IPS-15b (cell line): ENCODE data around the gene FAF1.

Experiments used
- H3K27me3 ChIP-seq: one replicate; pipeline ENCODE4 v1.6.1; 2013; ENCODE audit warnings: low read length; ENCODE audit not compliant: control insufficient read depth, insufficient read depth
- H3K36me3 ChIP-seq: one replicate; pipeline ENCODE4 v1.6.1; 2013; ENCODE audit warnings: low read length; ENCODE audit not compliant: control insufficient read depth, insufficient read depth
- H3K4me1 ChIP-seq: one replicate; pipeline ENCODE4 v1.6.1; 2013; ENCODE audit warnings: mild to moderate bottlenecking, low read length; ENCODE audit not compliant: control insufficient read depth, insufficient read depth
- H3K4me3 ChIP-seq: one replicate; pipeline ENCODE4 v1.5.1; 2013; ENCODE audit warnings: low read depth, low read length
- H3K9ac ChIP-seq: one replicate; pipeline ENCODE4 v1.6.1; 2013; ENCODE audit warnings: low read depth, mild to moderate bottlenecking, low read length
- H3K9me3 ChIP-seq: one replicate; pipeline ENCODE4 v1.6.1; 2013; ENCODE audit warnings: mild to moderate bottlenecking, low read length; ENCODE audit not compliant: control insufficient read depth, insufficient read depth

FAF1 gene

GRCh38 chr1:50491142-50491541 is 468.9 kb downstream of the FAF1 start:
- H3K9me3 ChIP-seq, result no peaks in the 10 kb centered on the region
- H3K36me3 ChIP-seq, result no peaks in the 10 kb centered on the region
- H3K9ac ChIP-seq, result no peak overlapping the region
- H3K27me3 ChIP-seq, result no peaks in the 10 kb centered on the region
- no peaks in the 10 kb centered on the region for H3K4me1 ChIP-seq
- H3K4me3 ChIP-seq, result no peak overlapping the region

GRCh38 chr1:50490640-50491039 is 469.4 kb downstream of the FAF1 start:
- Histone ChIP-seq H3K9me3 (no peaks in the 10 kb centered on the region), H3K9ac (no peak overlapping the region), H3K4me1 (no peaks in the 10 kb centered on the region), H3K4me3 (no peak overlapping the region), H3K27me3 (no peaks in the 10 kb centered on the region), H3K36me3 (no peaks in the 10 kb centered on the region)

- no peaks in the 10 kb centered on the region for H3K36me3 ChIP-seq
- no peaks in the 10 kb centered on the region for H3K4me1 ChIP-seq
- H3K9ac ChIP-seq, result no peak overlapping the region
- no peaks in the 10 kb centered on the region for H3K27me3 ChIP-seq
- H3K4me3 ChIP-seq, result no peak overlapping the region
- H3K9me3 ChIP-seq, result no peaks in the 10 kb centered on the region
These were observed 471.2 kb downstream of the FAF1 start for GRCh38 chr1:50488876-50489275.

GRCh38 chr1:50488356-50488755 is 471.7 kb downstream of the FAF1 start:
- Histone ChIP-seq H3K9me3 (no peaks in the 10 kb centered on the region), H3K4me1 (no peaks in the 10 kb centered on the region), H3K9ac (no peak overlapping the region), H3K36me3 (no peaks in the 10 kb centered on the region), H3K27me3 (no peaks in the 10 kb centered on the region), H3K4me3 (no peak overlapping the region)

GRCh38 chr1:50487725-50488124 is 472.3 kb downstream of the FAF1 start:
- H3K36me3 ChIP-seq, result no peaks in the 10 kb centered on the region
- no peaks in the 10 kb centered on the region for H3K27me3 ChIP-seq
- H3K9me3 ChIP-seq, result no peaks in the 10 kb centered on the region
- H3K4me1 ChIP-seq, result no peaks in the 10 kb centered on the region
- no peak overlapping the region for H3K4me3 ChIP-seq
- no peak overlapping the region for H3K9ac ChIP-seq

- Histone ChIP-seq H3K36me3 (no peaks in the 10 kb centered on the region), H3K9ac (no peak overlapping the region), H3K4me3 (no peak overlapping the region)
These were observed 478.8 kb downstream of the FAF1 start for GRCh38 chr1:50481142-50481736.

GRCh38 chr1:50476800-50477199 is 483.3 kb downstream of the FAF1 start:
- no peaks in the 10 kb centered on the region for H3K36me3 ChIP-seq

More at GRCh38 chr1:50481142-50481736, 478.8 kb downstream of the FAF1 start:
- Histone ChIP-seq H3K4me1 (no peaks in the 10 kb centered on the region), H3K27me3 (no peaks in the 10 kb centered on the region), H3K9me3 (no peaks in the 10 kb centered on the region)

GRCh38 chr1:50474859-50475809 is 484.9 kb downstream of the FAF1 start:
- Histone ChIP-seq H3K9me3 (no peaks in the 10 kb centered on the region), H3K36me3 (no peaks in the 10 kb centered on the region), H3K27me3 (no peaks in the 10 kb centered on the region), H3K9ac (no peak overlapping the region), H3K4me3 (no peak overlapping the region), H3K4me1 (peaks cover 11% of the 10 kb centered on the region)

More at GRCh38 chr1:50476800-50477199, 483.3 kb downstream of the FAF1 start:
- H3K4me3 ChIP-seq, result no peak overlapping the region
- H3K4me1 ChIP-seq, result peaks cover 3% of the 10 kb centered on the region
- no peaks in the 10 kb centered on the region for H3K9me3 ChIP-seq
- no peaks in the 10 kb centered on the region for H3K27me3 ChIP-seq
- no peak overlapping the region for H3K9ac ChIP-seq

GRCh38 chr1:50473513-50473912 is 486.6 kb downstream of the FAF1 start:
- peaks cover 11% of the 10 kb centered on the region for H3K4me1 ChIP-seq
- H3K27me3 ChIP-seq, result no peaks in the 10 kb centered on the region
- H3K9me3 ChIP-seq, result no peaks in the 10 kb centered on the region
- no peak overlapping the region for H3K4me3 ChIP-seq
- no peak overlapping the region for H3K9ac ChIP-seq
- H3K36me3 ChIP-seq, result no peaks in the 10 kb centered on the region

GRCh38 chr1:50471967-50472366 is 488.1 kb downstream of the FAF1 start:
- Histone ChIP-seq H3K9ac (no peak overlapping the region), H3K9me3 (no peaks in the 10 kb centered on the region), H3K36me3 (no peaks in the 10 kb centered on the region), H3K4me3 (no peak overlapping the region), H3K4me1 (peaks cover 11% of the 10 kb centered on the region), H3K27me3 (no peaks in the 10 kb centered on the region)

GRCh38 chr1:50462964-50463363 is 497.1 kb downstream of the FAF1 start:
- Histone ChIP-seq H3K4me3 (no peak overlapping the region), H3K36me3 (no peaks in the 10 kb centered on the region), H3K27me3 (no peaks in the 10 kb centered on the region), H3K9ac (no peak overlapping the region), H3K4me1 (no peaks in the 10 kb centered on the region), H3K9me3 (no peaks in the 10 kb centered on the region)

GRCh38 chr1:50458507-50458906 is 501.6 kb downstream of the FAF1 start:
- Histone ChIP-seq H3K9me3 (no peaks in the 10 kb centered on the region), H3K9ac (no peak overlapping the region), H3K4me1 (no peaks in the 10 kb centered on the region), H3K27me3 (no peaks in the 10 kb centered on the region), H3K36me3 (no peaks in the 10 kb centered on the region), H3K4me3 (no peak overlapping the region)
